GM13976 (cell line): Measurements from ENCODE around the gene CMKLR1.

ENCODE experiments used
- DNase-seq: peaks from one replicate; pipeline ENCODE4 v3.0.0; 2012; ENCODE audit warnings: low spot score
- CTCF ChIP-seq: IDR thresholded peaks from 2 replicates; pipeline ENCODE4 v1.5.1; 2012; ENCODE audit warnings: borderline replicate concordance, mild to moderate bottlenecking; ENCODE audit not compliant: insufficient read depth; ENCODE audit errors: extremely low read depth, missing control alignments, control extremely low read depth
- in situ Hi-C: fragments of 300-500 bp; cut with MboI; formaldehyde crosslinking; loops from one replicate; pipeline ENCODE4 v1.12.0; 2022; ENCODE audit warnings: low sequenced_read_pairs, mixed read lengths, inconsistent platforms; ENCODE audit not compliant: unreplicated experiment

Gene CMKLR1

GRCh38 chr12:108357834-108358579, 18.9 kb upstream of the CMKLR1 start:
- no peak for DNase-seq
- no peak for TF ChIP-seq CTCF
- in situ Hi-C loops = no loop called here

- DNase-seq = no peak
- no peak for TF ChIP-seq CTCF
- in situ Hi-C loops = no loop called here
Observed at GRCh38 chr12:108356835-108357806, 18.0 kb upstream of the CMKLR1 start.

GRCh38 chr12:108355069-108355468, 16.0 kb upstream of the CMKLR1 start:
- TF ChIP-seq CTCF = no peak
- no peak for DNase-seq
- in situ Hi-C loops = no loop called here

- no peak for DNase-seq
- in situ Hi-C loops = no loop called here
- TF ChIP-seq CTCF = no peak
Observed at GRCh38 chr12:108352591-108352990, 13.5 kb upstream of the CMKLR1 start.

GRCh38 chr12:108350511-108350910, 11.4 kb upstream of the CMKLR1 start:
- DNase-seq = no peak
- in situ Hi-C loops = no loop called here
- no peak for TF ChIP-seq CTCF

- in situ Hi-C loops = no loop called here
- no peak for TF ChIP-seq CTCF
- no peak for DNase-seq
Observed at GRCh38 chr12:108349278-108349688, 10.2 kb upstream of the CMKLR1 start.
